ENCODE data around the gene WDR43. TPM values are rescaled to one million over a fixed set of nuclear protein-coding genes. Genes with fewer than 3 reads are reported as not detected.

Gene WDR43
- total RNA-seq, 1 donor from 2014 or later: 21.0 TPM

- no peak for DNase-seq
- Histone ChIP-seq H3K27me3 (ENCODE audit: low read depth) (no peaks in the 10 kb centered on the region), H3K36me3 (no peaks in the 10 kb centered on the region), H3K4me1 (peaks cover 16% of the 10 kb centered on the region), H3K9me3 (replicated peaks) (no peaks in the 10 kb centered on the region), H3K27ac (replicated peaks) (no peak overlapping the region), H3K4me3 (no peak overlapping the region)
- TF ChIP-seq CTCF (IDR thresholded peaks at IDR 0.05; ENCODE audit: borderline replicate concordance): no peak
- intact Hi-C loops (cut with micrococcal nuclease): no loop called here
Observed at GRCh38 chr2:28993206-28993960, 98.9 kb downstream of the WDR43 start.

DNA sequence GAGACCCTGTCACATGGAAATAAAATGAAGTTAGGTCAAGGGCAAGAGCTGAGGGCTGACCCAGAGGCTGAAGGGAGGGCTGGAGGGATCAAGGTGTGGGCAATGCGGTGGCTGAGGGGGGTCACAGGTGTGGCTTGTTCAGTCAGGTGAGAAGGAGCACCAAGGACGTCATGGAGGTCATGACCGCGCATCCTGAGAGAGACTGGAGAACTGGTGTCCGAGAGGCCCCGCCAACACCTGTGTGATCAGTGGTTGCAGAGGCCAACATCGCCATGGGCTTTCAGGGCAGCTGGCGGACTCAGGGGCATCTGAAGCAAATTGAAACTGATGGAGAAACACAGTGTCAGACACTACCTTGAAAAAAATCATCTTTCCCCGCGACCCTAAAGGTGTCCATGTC lies 99.6 kb downstream of the WDR43 start:
- intact Hi-C loops (cut with micrococcal nuclease): no loop called here
- H3K27ac ChIP-seq (replicated peaks): no peak overlapping the region
- peaks cover 16% of the 10 kb centered on the region for H3K4me1 ChIP-seq
- DNase-seq: no peak
- no peaks in the 10 kb centered on the region for H3K27me3 ChIP-seq (ENCODE audit: low read depth)
- H3K9me3 ChIP-seq (replicated peaks): no peaks in the 10 kb centered on the region
- H3K36me3 ChIP-seq: no peaks in the 10 kb centered on the region
- H3K4me3 ChIP-seq: no peak overlapping the region
- no peak for TF ChIP-seq CTCF (IDR thresholded peaks at IDR 0.05; ENCODE audit: borderline replicate concordance)

- no peak for DNase-seq
- H3K27me3 ChIP-seq (ENCODE audit: low read depth): no peaks in the 10 kb centered on the region
- H3K36me3 ChIP-seq: no peaks in the 10 kb centered on the region
- no peak overlapping the region for H3K4me3 ChIP-seq
- no peaks in the 10 kb centered on the region for H3K9me3 ChIP-seq (replicated peaks)
- intact Hi-C loops (cut with micrococcal nuclease): no loop called here
- no peak overlapping the region for H3K27ac ChIP-seq (replicated peaks)
- no peak for TF ChIP-seq CTCF (IDR thresholded peaks at IDR 0.05; ENCODE audit: borderline replicate concordance)
- peaks cover 16% of the 10 kb centered on the region for H3K4me1 ChIP-seq
Observed at GRCh38 chr2:28994679-28995078, 100.2 kb downstream of the WDR43 start.

GRCh38 chr2:28995765-28996750 lies 101.6 kb downstream of the WDR43 start:
- no peak overlapping the region for H3K27ac ChIP-seq (replicated peaks)
- no peaks in the 10 kb centered on the region for H3K36me3 ChIP-seq
- H3K4me1 ChIP-seq: peaks cover 15% of the 10 kb centered on the region
- TF ChIP-seq CTCF (IDR thresholded peaks at IDR 0.05; ENCODE audit: borderline replicate concordance): no peak
- intact Hi-C loops (cut with micrococcal nuclease): no loop called here
- no peak for DNase-seq
- no peaks in the 10 kb centered on the region for H3K9me3 ChIP-seq (replicated peaks)
- H3K4me3 ChIP-seq: no peak overlapping the region
- H3K27me3 ChIP-seq (ENCODE audit: low read depth): no peaks in the 10 kb centered on the region

GRCh38 chr2:28997237-28997846 lies 102.9 kb downstream of the WDR43 start:
- intact Hi-C loops (cut with micrococcal nuclease): no loop called here

More at GRCh38 chr2:28997237-28997846, 102.9 kb downstream of the WDR43 start:
- H3K27ac ChIP-seq (replicated peaks): no peak overlapping the region
- no peak for TF ChIP-seq CTCF (IDR thresholded peaks at IDR 0.05; ENCODE audit: borderline replicate concordance)
- DNase-seq: no peak
- no peaks in the 10 kb centered on the region for H3K36me3 ChIP-seq
- H3K9me3 ChIP-seq (replicated peaks): no peaks in the 10 kb centered on the region
- H3K27me3 ChIP-seq (ENCODE audit: low read depth): no peaks in the 10 kb centered on the region
- no peak overlapping the region for H3K4me3 ChIP-seq
- H3K4me1 ChIP-seq: peaks cover 9% of the 10 kb centered on the region
